GM12801 (cell line): Measurements from ENCODE around the gene MBLAC2.

Experiments
- CTCF ChIP-seq: IDR thresholded peaks from one replicate; pipeline ENCODE4 v1.5.1; 2011; ENCODE audit warnings: control low read depth; ENCODE audit not compliant: insufficient read length; ENCODE audit errors: extremely low read depth

MBLAC2 gene

GRCh38 chr5:90474235-90475107 is at the start of gene MBLAC2, which contains the start of gene POLR3G:
TSS of gene MBLAC2 (minus strand) at chr5:90474771. CDS start at chr5:90474292, 479 bp downstream.
TSS of gene POLR3G (plus strand) at chr5:90474864. CDS start at chr5:90485568, 10,704 bp downstream.
- no peak for TF ChIP-seq CTCF

GRCh38 chr5:90519081-90519480 is 44.5 kb upstream of the MBLAC2 start:
- TF ChIP-seq CTCF: no peak

- no peak for TF ChIP-seq CTCF
Measured at GRCh38 chr5:90518661-90519060, 44.1 kb upstream of the MBLAC2 start.

- no peak for TF ChIP-seq CTCF
Measured at GRCh38 chr5:90514520-90514919, 39.9 kb upstream of the MBLAC2 start.

- TF ChIP-seq CTCF: no peak
Measured at GRCh38 chr5:90510438-90510837, 35.9 kb upstream of the MBLAC2 start.

GRCh38 chr5:90506221-90506620 is 31.6 kb upstream of the MBLAC2 start:
- TF ChIP-seq CTCF: no peak

- no peak for TF ChIP-seq CTCF
Measured at GRCh38 chr5:90504743-90505142, 30.2 kb upstream of the MBLAC2 start.
